H9 (cell line): ENCODE results near the gene EHBP1L1. TPM values are rescaled to one million over a fixed set of nuclear protein-coding genes. Genes with fewer than 3 reads are reported as not detected.

Experiments
- DNase-seq: peaks from one replicate; pipeline ENCODE4 v3.0.0-alpha.2; 2017
- H2AFZ ChIP-seq: one replicate; pipeline ENCODE4 v1.6.1; 2013; ENCODE audit warnings: mild to moderate bottlenecking, low read length, control low read depth, moderate library complexity
- H2AK5ac ChIP-seq: 2 replicates; pipeline ENCODE4 v1.6.1; 2013; ENCODE audit warnings: low read length, control low read depth, mixed read lengths; ENCODE audit not compliant: insufficient read length
- H2BK120ac ChIP-seq: one replicate; pipeline ENCODE4 v1.6.1; 2013; ENCODE audit warnings: low read depth, mild to moderate bottlenecking, low read length, control low read depth, inconsistent platforms; ENCODE audit not compliant: poor library complexity, severe bottlenecking
- H2BK12ac ChIP-seq: 2 replicates; pipeline ENCODE4 v1.6.1; 2013; ENCODE audit warnings: low read length, control low read depth, mixed read lengths, low read depth; ENCODE audit not compliant: insufficient read length
- H2BK15ac ChIP-seq: 2 replicates; pipeline ENCODE4 v1.6.1; 2013; ENCODE audit warnings: low read depth, low read length, control low read depth
- H2BK20ac ChIP-seq: one replicate; pipeline ENCODE4 v1.6.1; 2013; ENCODE audit warnings: low read depth, mild to moderate bottlenecking, low read length, control low read depth, inconsistent platforms; ENCODE audit not compliant: poor library complexity, severe bottlenecking
- H2BK5ac ChIP-seq: 2 replicates; pipeline ENCODE4 v1.6.1; 2013; ENCODE audit warnings: low read length, control low read depth, mixed read lengths; ENCODE audit not compliant: insufficient read length
- H3K14ac ChIP-seq: 2 replicates; pipeline ENCODE4 v1.6.1; 2013; ENCODE audit warnings: low read length, control low read depth; ENCODE audit not compliant: insufficient read depth
- H3K18ac ChIP-seq: 2 replicates; pipeline ENCODE4 v1.6.1; 2013; ENCODE audit warnings: low read depth, mild to moderate bottlenecking, mixed read lengths, low read length, control low read depth; ENCODE audit not compliant: insufficient read length
- H3K23ac ChIP-seq: 2 replicates; pipeline ENCODE4 v1.6.1; 2013; ENCODE audit warnings: low read length, control low read depth, mixed read lengths, low read depth; ENCODE audit not compliant: insufficient read length
- H3K23me2 ChIP-seq: 2 replicates; pipeline ENCODE4 v1.6.1; 2013; ENCODE audit warnings: low read depth, mild to moderate bottlenecking, mixed read lengths, low read length, control low read depth; ENCODE audit not compliant: insufficient read length, poor library complexity, severe bottlenecking
- H3K27ac ChIP-seq: 2 replicates; pipeline ENCODE4 v1.5.1; 2013; ENCODE audit warnings: low read length, control low read depth, mixed read lengths, low read depth; ENCODE audit not compliant: insufficient read length
- H3K27me3 ChIP-seq: 2 replicates; pipeline ENCODE4 v1.6.1; 2013; ENCODE audit warnings: low read length, control low read depth, inconsistent platforms; ENCODE audit not compliant: insufficient read depth
- H3K4ac ChIP-seq: 2 replicates; pipeline ENCODE4 v1.6.1; 2013; ENCODE audit warnings: low read depth, mild to moderate bottlenecking, control low read depth, inconsistent platforms, low read length, moderate library complexity
- H3K4me1 ChIP-seq: 2 replicates; pipeline ENCODE4 v1.6.1; 2013; ENCODE audit warnings: low read length, control low read depth, inconsistent platforms; ENCODE audit not compliant: insufficient read depth
- H3K4me2 ChIP-seq: 2 replicates; pipeline ENCODE4 v1.6.1; 2013; ENCODE audit warnings: low read length, control low read depth, mixed read lengths; ENCODE audit not compliant: insufficient read length, insufficient read depth
- H3K56ac ChIP-seq: 2 replicates; pipeline ENCODE4 v1.6.1; 2013; ENCODE audit warnings: low read depth, mild to moderate bottlenecking, mixed read lengths, low read length, control low read depth; ENCODE audit not compliant: insufficient read length
- H3K79me1 ChIP-seq: 2 replicates; pipeline ENCODE4 v1.6.1; 2013; ENCODE audit warnings: low read depth, mild to moderate bottlenecking, moderate library complexity, low read length, control low read depth, inconsistent platforms; ENCODE audit not compliant: insufficient read depth, poor library complexity, severe bottlenecking
- H3K79me2 ChIP-seq: 2 replicates; pipeline ENCODE4 v1.6.1; 2013; ENCODE audit warnings: low read length, control low read depth, inconsistent platforms; ENCODE audit not compliant: insufficient read depth
- H3K9ac ChIP-seq: 2 replicates; pipeline ENCODE4 v1.6.1; 2013; ENCODE audit warnings: low read length, control low read depth, mixed read lengths; ENCODE audit not compliant: insufficient read length; ENCODE audit errors: extremely low read depth
- H3K9me3 ChIP-seq: one replicate; pipeline ENCODE4 v1.6.1; 2013; ENCODE audit warnings: low read depth, low read length, inconsistent platforms; ENCODE audit not compliant: control insufficient read depth
- H3T11ph ChIP-seq: one replicate; pipeline ENCODE4 v1.6.1; 2013; ENCODE audit warnings: mild to moderate bottlenecking, low read length, control low read depth, inconsistent platforms
- H4K20me1 ChIP-seq: one replicate; pipeline ENCODE4 v1.6.1; 2013; ENCODE audit not compliant: control insufficient read depth, insufficient read length, insufficient read depth
- H4K5ac ChIP-seq: 2 replicates; pipeline ENCODE4 v1.6.1; 2013; ENCODE audit warnings: low read depth, mild to moderate bottlenecking, mixed read lengths, low read length, control low read depth; ENCODE audit not compliant: insufficient read length
- H4K8ac ChIP-seq: replicated peaks from 2 replicates; pipeline ENCODE4 v1.6.1; 2013; ENCODE audit warnings: low read length, control low read depth, mixed read lengths, low read depth; ENCODE audit not compliant: insufficient read length
- H4K91ac ChIP-seq: 2 replicates; pipeline ENCODE4 v1.6.1; 2013; ENCODE audit warnings: low read depth, mild to moderate bottlenecking, moderate library complexity, mixed read lengths, low read length, control low read depth; ENCODE audit not compliant: insufficient read length
- H3K27ac Mint-ChIP-seq, 3 experiments: 2 replicates in 2 of 3; 3 replicates in 1 of 3; pipeline ENCODE4 v1.8.0; 2020 to 2021; ENCODE audit warnings: mixed read lengths in 3 of 3, mild to moderate bottlenecking in 1 of 3, moderate library complexity in 1 of 3
- H3K27me3 Mint-ChIP-seq: 2 replicates; pipeline ENCODE4 v1.8.0; 2021; ENCODE audit warnings: low read depth, mild to moderate bottlenecking, moderate library complexity, mixed read lengths
- H3K36me3 Mint-ChIP-seq, 3 experiments: 2 replicates in 2 of 3; 3 replicates in 1 of 3; pipeline ENCODE4 v1.8.0; 2020 to 2021; ENCODE audit warnings: low read depth in 3 of 3, mixed read lengths in 3 of 3; ENCODE audit not compliant: insufficient read depth in 1 of 3
- H3K4me1 Mint-ChIP-seq, 2 experiments: 2 replicates each; pipeline ENCODE4 v1.8.0; 2020; ENCODE audit warnings: mixed read lengths in 2 of 2
- H3K4me3 Mint-ChIP-seq, 2 experiments: 2 replicates in 1 of 2; 3 replicates in 1 of 2; pipeline ENCODE4 v1.8.0; 2020 to 2021; ENCODE audit warnings: mild to moderate bottlenecking in 2 of 2, mixed read lengths in 2 of 2, moderate library complexity in 1 of 2
- H3K9me3 Mint-ChIP-seq, 2 experiments: 2 replicates in 1 of 2; 3 replicates in 1 of 2; pipeline ENCODE4 v1.8.0; 2020; ENCODE audit warnings: mild to moderate bottlenecking in 2 of 2, mixed read lengths in 2 of 2, moderate library complexity in 1 of 2
- CTCF ChIP-seq: fragments of 200-600 bp; sonication (generic); conservative IDR thresholded peaks from 3 replicates; pipeline ENCODE4 v1.8.0; 2021; ENCODE audit warnings: antibody characterized with exemption, mild to moderate bottlenecking
- WGBS: extraction: QIAGEN DNeasy Blood & Tissue Kit; methylation state at CpG from one replicate; pipeline ENCODE4 v1.1.7; 2013; ENCODE audit warnings: missing lambda C conversion rate, low lambda C conversion rate, mixed read lengths; ENCODE audit not compliant: insufficient read length; ENCODE audit errors: extremely low coverage; 5-methylcytosine and 5-hydroxymethylcytosine counted together
- total RNA-seq: library from RNA; stranded (reverse); gene quantifications from 2 replicates; pipeline ENCODE4 v1.2.1, GENCODE V29; 2021

EHBP1L1 gene
- total RNA-seq, 1 experiment from 2014 or later = 13.8 TPM

- H2BK120ac ChIP-seq = no peak overlapping the region
- H3T11ph ChIP-seq = no peak overlapping the region
- peaks cover 4% of the 10 kb centered on the region; the same call in 1 of the 2 replicates for H3K27me3 ChIP-seq
Measured at GRCh38 chr11:65542738-65543390, 33.0 kb upstream of the EHBP1L1 start.

More at GRCh38 chr11:65542738-65543390, 33.0 kb upstream of the EHBP1L1 start:
- H3K18ac ChIP-seq = no peak overlapping the region
- peaks cover 16% of the 10 kb centered on the region for H3K23me2 ChIP-seq
- Mint-ChIP-seq H3K27me3 (peaks cover 68% of the 10 kb centered on the region), H3K9me3 (peaks cover 0 to 2% of the 10 kb centered on the region in 2 experiments; a peak in 1 of 5 replicates), H3K4me3 (no peak overlapping the region), H3K4me1 (peaks cover 10 to 25% of the 10 kb centered on the region in 2 experiments), H3K27ac (no peak overlapping the region), H3K36me3 (peaks cover 0 to 2% (median 2%) of the 10 kb centered on the region in 3 experiments; a peak in 4 of 7 replicates)
- H3K56ac ChIP-seq = no peak overlapping the region
- no peak overlapping the region for H3K9ac ChIP-seq
- no peaks in the 10 kb centered on the region for H3K4me1 ChIP-seq
- no peak overlapping the region for H4K5ac ChIP-seq
- peaks cover 2% of the 10 kb centered on the region for H4K20me1 ChIP-seq
- H3K27ac ChIP-seq = no peak overlapping the region
- H3K23ac ChIP-seq = no peak overlapping the region
- H2BK5ac ChIP-seq = no peak overlapping the region
- H3K14ac ChIP-seq = no peak overlapping the region
- no peak overlapping the region for H3K4ac ChIP-seq
- no peak for TF ChIP-seq CTCF
- no peak overlapping the region for H2BK20ac ChIP-seq
- no peak for DNase-seq
- no peak overlapping the region for H4K8ac ChIP-seq
- H2BK12ac ChIP-seq = no peak overlapping the region
- no peak overlapping the region for H2BK15ac ChIP-seq
- no peak overlapping the region for H2AK5ac ChIP-seq
- H3K79me1 ChIP-seq = no peaks in the 10 kb centered on the region
- H3K9me3 ChIP-seq = no peaks in the 10 kb centered on the region
- H4K91ac ChIP-seq = no peak overlapping the region
- no peak overlapping the region for H3K4me2 ChIP-seq
- WGBS = no CpG with 5 or more reads among the region's 3 CpGs
- no peak overlapping the region for H2AFZ ChIP-seq
- H3K79me2 ChIP-seq = no peaks in the 10 kb centered on the region
